Activated CD8-positive, alpha-beta T cell treated with anti-CD3 and anti-CD28 coated beads for 36 hours (primary cell): ENCODE results near the gene NDUFAF3. TPM values are rescaled to one million over a fixed set of nuclear protein-coding genes. Genes with fewer than 3 reads are reported as not detected.
A peak's percentile ranks its signal among the peaks of the same experiment; 100 is the strongest.

Experiments
- ATAC-seq: fragments of 200-7000 bp; cut with Tn5 transposase; one replicate; pipeline ENCODE4 v1.10.0; 2021; ENCODE audit warnings: mild to moderate bottlenecking, moderate library complexity
- CTCF ChIA-PET: fragments of 350-600 bp; sonication (Branson Sonifier 250); formaldehyde crosslinking; loops from one replicate; lab custom pipeline; 2021; ENCODE audit warnings: antibody characterized with exemption; lab: Charles Lee
- POLR2A ChIA-PET: fragments of 350-600 bp; sonication (Branson Sonifier 250); formaldehyde crosslinking; loops from one replicate; lab custom pipeline; 2021; ENCODE audit warnings: antibody characterized with exemption; lab: Charles Lee
- DNase-seq: peaks from one replicate; pipeline ENCODE4 v3.0.0-alpha.2; 2020
- H3K27ac Mint-ChIP-seq: one replicate; pipeline ENCODE4 v1.8.0; 2021; ENCODE audit warnings: mild to moderate bottlenecking, mixed read lengths
- H3K27me3 Mint-ChIP-seq: one replicate; pipeline ENCODE4 v1.8.0; 2021; ENCODE audit warnings: mixed read lengths
- H3K36me3 Mint-ChIP-seq: one replicate; pipeline ENCODE4 v1.8.0; 2021; ENCODE audit warnings: low read depth, mixed read lengths
- H3K4me1 Mint-ChIP-seq: one replicate; pipeline ENCODE4 v1.8.0; 2021; ENCODE audit warnings: low read depth, mixed read lengths
- H3K4me3 Mint-ChIP-seq: one replicate; pipeline ENCODE4 v1.8.0; 2021; ENCODE audit warnings: mild to moderate bottlenecking, moderate library complexity, mixed read lengths
- H3K9me3 Mint-ChIP-seq: one replicate; pipeline ENCODE4 v1.8.0; 2021; ENCODE audit warnings: mixed read lengths
- CTCF ChIP-seq: fragments of 200-600 bp; IDR thresholded peaks from one replicate; pipeline ENCODE4 v1.8.0; 2022; ENCODE audit warnings: antibody characterized with exemption, mild to moderate bottlenecking
- intact Hi-C: fragments of 100-400 bp; cut with micrococcal nuclease; formaldehyde crosslinking; loops from one replicate; pipeline ENCODE4 v1.10.0; 2022
- total RNA-seq, 2 experiments: library from RNA; stranded (reverse); gene quantifications; one replicate each; pipeline ENCODE4 v1.2.3, GENCODE V29; 2021

The NDUFAF3 gene
- total RNA-seq, 2 experiments from 2014 or later, result 90.7 to 95.5 TPM

GRCh38 chr3:49021213-49021812 lies 608 bp upstream of the NDUFAF3 start:
- DNase-seq (peak; percentile 100), ATAC-seq (peak; percentile 76)
- ChIA-PET CTCF (interaction anchor here (0.6 to 5.9 kb wide), 10 partner anchors 8 to 98 kb away, joined by 3 to 64 read pairs (median 12); partner anchors contain the start of genes P4HTM, QRICH1 and WDR6), POLR2A (interaction anchor here (0.6 to 12.0 kb wide), 21 partner anchors 7 to 449 kb away, joined by 3 to 200 read pairs (median 4); partner anchors contain the start of genes ARIH2, DAG1, IMPDH2 and P4HTM)
- peak overlapping the region; percentile 87 for H3K4me3 Mint-ChIP-seq
- no peak for TF ChIP-seq CTCF
- intact Hi-C loops, result loop anchor here (5.0 kb wide), 1 partner anchor 34 kb away; no protein-coding TSS in a partner anchor
- peak overlapping the region; percentile 94 for H3K27ac Mint-ChIP-seq
- H3K27me3 Mint-ChIP-seq, result no peaks in the 10 kb centered on the region
- H3K4me1 Mint-ChIP-seq, result peaks cover 44% of the 10 kb centered on the region
- H3K9me3 Mint-ChIP-seq, result no peaks in the 10 kb centered on the region
- H3K36me3 Mint-ChIP-seq, result peaks cover 49% of the 10 kb centered on the region

- H3K4me1 Mint-ChIP-seq, result peaks cover 54% of the 10 kb centered on the region
- peaks cover 63% of the 10 kb centered on the region for H3K36me3 Mint-ChIP-seq
- no peaks in the 10 kb centered on the region for H3K9me3 Mint-ChIP-seq
- ChIA-PET CTCF (interaction anchor here (0.6 to 5.9 kb wide), 9 partner anchors 10 to 98 kb away, joined by 4 to 64 read pairs (median 13); partner anchors contain the start of genes P4HTM, QRICH1, USP19 and WDR6), POLR2A (interaction anchor here (1.0 to 12.0 kb wide), 12 partner anchors 8 to 317 kb away, joined by 3 to 200 read pairs (median 8); partner anchors contain the start of genes ARIH2, P4HTM, QARS1 and QRICH1)
- H3K27me3 Mint-ChIP-seq, result no peaks in the 10 kb centered on the region
- peak overlapping the region; percentile 87 for H3K4me3 Mint-ChIP-seq
- no peak for TF ChIP-seq CTCF
- ATAC-seq, result no peak
- DNase-seq, result peak; percentile 36
- intact Hi-C loops, result loop anchor here (5.0 kb wide), 1 partner anchor 35 kb away; no protein-coding TSS in a partner anchor
- H3K27ac Mint-ChIP-seq, result peak overlapping the region; percentile 94
These were observed 809 bp downstream of the NDUFAF3 start for GRCh38 chr3:49022688-49023171.

- no peak for ATAC-seq
- intact Hi-C loops, result loop anchor here (5.0 kb wide), 1 partner anchor 36 kb away; no protein-coding TSS in a partner anchor
- ChIA-PET POLR2A (interaction anchor here (0.6 to 12.0 kb wide), 7 partner anchors 8 to 141 kb away, joined by 3 to 200 read pairs (median 36); partner anchors contain the start of genes P4HTM, QRICH1 and WDR6), CTCF (interaction anchor here (0.9 to 5.9 kb wide), 4 partner anchors 10 to 70 kb away, joined by 3 to 64 read pairs (median 20); partner anchors contain the start of genes P4HTM, QRICH1 and WDR6)
- H3K27ac Mint-ChIP-seq, result peak overlapping the region; percentile 67
- H3K27me3 Mint-ChIP-seq, result no peaks in the 10 kb centered on the region
- H3K36me3 Mint-ChIP-seq, result peaks cover 72% of the 10 kb centered on the region
- peaks cover 60% of the 10 kb centered on the region for H3K4me1 Mint-ChIP-seq
- DNase-seq, result no peak
- no peaks in the 10 kb centered on the region for H3K9me3 Mint-ChIP-seq
- H3K4me3 Mint-ChIP-seq, result peak overlapping the region; percentile 87
- TF ChIP-seq CTCF, result no peak
These were observed 1.9 kb downstream of the NDUFAF3 start for GRCh38 chr3:49023775-49024174.

GRCh38 chr3:49024449-49024848 lies 2.5 kb downstream of the NDUFAF3 start:
- H3K4me1 Mint-ChIP-seq, result peaks cover 60% of the 10 kb centered on the region
- no peaks in the 10 kb centered on the region for H3K9me3 Mint-ChIP-seq

More at GRCh38 chr3:49024449-49024848, 2.5 kb downstream of the NDUFAF3 start:
- no peaks in the 10 kb centered on the region for H3K27me3 Mint-ChIP-seq
- intact Hi-C loops, result loop anchor here (5.0 kb wide), 1 partner anchor 37 kb away; no protein-coding TSS in a partner anchor
- peaks cover 75% of the 10 kb centered on the region for H3K36me3 Mint-ChIP-seq
- POLR2A ChIA-PET, result interaction anchor here (1.3 to 12.0 kb wide), 4 partner anchors 10 to 75 kb away, joined by 3 to 200 read pairs (median 50); partner anchors contain the start of genes QRICH1 and WDR6
- H3K27ac Mint-ChIP-seq, result peak overlapping the region; percentile 36
- ATAC-seq (no peak), DNase-seq (no peak)
- no peak for TF ChIP-seq CTCF
- peak overlapping the region; percentile 87 for H3K4me3 Mint-ChIP-seq
- CTCF ChIA-PET, result interaction anchor here (0.9 to 5.9 kb wide), 4 partner anchors 10 to 69 kb away, joined by 3 to 64 read pairs (median 20); partner anchors contain the start of genes P4HTM, QRICH1 and WDR6
